HEK293T (cell line): ENCODE results near the gene USP32.

ENCODE experiments used
- CTCF ChIA-PET: fragments of 350-600 bp; formaldehyde crosslinking; extraction: SDS; loops from one replicate; lab custom pipeline; 2021; ENCODE audit warnings: antibody characterized with exemption, inconsistent platforms; lab: Yijun Ruan, JAX
- POLR2A ChIA-PET: fragments of 350-600 bp; formaldehyde crosslinking; extraction: SDS; loops from one replicate; lab custom pipeline; 2020; ENCODE audit warnings: antibody characterized with exemption, inconsistent platforms; lab: Yijun Ruan, JAX
- DNase-seq: peaks from one replicate; pipeline ENCODE4 v3.0.0; 2012; ENCODE audit warnings: mixed read lengths; ENCODE audit errors: extremely low spot score
- ARNT ChIP-seq: fragments of 450-650 bp; IDR thresholded peaks from 2 replicates; pipeline ENCODE4 v1.6.1; 2017; ENCODE audit warnings: mild to moderate bottlenecking
- BHLHE40 ChIP-seq: fragments of 450-650 bp; IDR thresholded peaks from 2 replicates; pipeline ENCODE4 v1.6.1; 2016; ENCODE audit warnings: mild to moderate bottlenecking, moderate library complexity, borderline replicate concordance
- CTBP1 ChIP-seq: fragments of 450-650 bp; IDR thresholded peaks from 2 replicates; pipeline ENCODE4 v1.6.1; 2016; ENCODE audit warnings: borderline replicate concordance
- ELF4 ChIP-seq: fragments of 450-650 bp; IDR thresholded peaks from 2 replicates; pipeline ENCODE4 v1.6.1; 2017; ENCODE audit warnings: antibody characterized with exemption
- FOXA1 ChIP-seq: fragments of 450-650 bp; IDR thresholded peaks from 2 replicates; pipeline ENCODE4 v1.6.1; 2016; ENCODE audit warnings: mild to moderate bottlenecking
- FOXK2 ChIP-seq: fragments of 450-650 bp; IDR thresholded peaks from 2 replicates; pipeline ENCODE4 v1.6.1; 2016; ENCODE audit warnings: mild to moderate bottlenecking
- FOXM1 ChIP-seq: fragments of 450-650 bp; IDR thresholded peaks from 2 replicates; pipeline ENCODE4 v1.6.1; 2017; ENCODE audit warnings: mild to moderate bottlenecking, borderline replicate concordance
- HDGF ChIP-seq: fragments of 450-650 bp; IDR thresholded peaks from 2 replicates; pipeline ENCODE4 v1.6.1; 2017; ENCODE audit warnings: antibody characterized with exemption, borderline replicate concordance
- L3MBTL2 ChIP-seq: fragments of 450-650 bp; conservative IDR thresholded peaks from 2 replicates; pipeline ENCODE4 v1.6.1; 2016; ENCODE audit warnings: mild to moderate bottlenecking
- LEF1 ChIP-seq: fragments of 450-650 bp; IDR thresholded peaks from 2 replicates; pipeline ENCODE4 v1.6.1; 2017; ENCODE audit warnings: mild to moderate bottlenecking, borderline replicate concordance
- NFRKB ChIP-seq: fragments of 450-650 bp; IDR thresholded peaks from 2 replicates; pipeline ENCODE4 v1.6.1; 2016; ENCODE audit warnings: mild to moderate bottlenecking, moderate library complexity
- PKNOX1 ChIP-seq: fragments of 450-650 bp; IDR thresholded peaks from 2 replicates; pipeline ENCODE4 v1.6.1; 2016
- SP1 ChIP-seq: fragments of 450-650 bp; IDR thresholded peaks from 2 replicates; pipeline ENCODE4 v1.6.1; 2017
- SUZ12 ChIP-seq: fragments of 450-650 bp; IDR thresholded peaks from 2 replicates; pipeline ENCODE4 v1.6.1; 2016; ENCODE audit warnings: mild to moderate bottlenecking
- TARDBP ChIP-seq: fragments of 450-650 bp; IDR thresholded peaks from 2 replicates; pipeline ENCODE4 v1.6.1; 2016
- ZNF384 ChIP-seq: fragments of 450-650 bp; IDR thresholded peaks from 2 replicates; pipeline ENCODE4 v1.6.1; 2016

The USP32 gene

GRCh38 chr17:60137731-60138130 lies 254.2 kb downstream of the USP32 start:
- no peak for TF ChIP-seq ZNF384
- no peak for TF ChIP-seq L3MBTL2
- no peak for TF ChIP-seq TARDBP
- TF ChIP-seq ELF4 = no peak
- no peak for TF ChIP-seq LEF1
- TF ChIP-seq PKNOX1 = no peak
- no peak for TF ChIP-seq FOXA1
- TF ChIP-seq FOXM1 = no peak
- TF ChIP-seq SUZ12 = no peak
- TF ChIP-seq ARNT = no peak
- TF ChIP-seq CTBP1 = no peak
- TF ChIP-seq HDGF = no peak
- TF ChIP-seq NFRKB = no peak
- no peak for TF ChIP-seq SP1
- no peak for TF ChIP-seq FOXK2
- TF ChIP-seq BHLHE40 = no peak
- POLR2A ChIA-PET = no interaction called here
- DNase-seq = no peak
- CTCF ChIA-PET = no interaction called here

- ChIA-PET CTCF (interaction anchor here (0.6 kb wide), 1 partner anchor 314 kb away, joined by 3 read pairs; no protein-coding TSS in a partner anchor), POLR2A (interaction anchor here (0.6 kb wide), 1 partner anchor 171 kb away, joined by 3 read pairs; the partner anchor contains the start of gene RNFT1)
- no peak for TF ChIP-seq LEF1
- no peak for TF ChIP-seq CTBP1
- no peak for TF ChIP-seq FOXM1
- no peak for TF ChIP-seq ARNT
- no peak for TF ChIP-seq NFRKB
- TF ChIP-seq ELF4 = no peak
- TF ChIP-seq FOXK2 = no peak
- no peak for TF ChIP-seq BHLHE40
- no peak for TF ChIP-seq PKNOX1
- no peak for TF ChIP-seq SUZ12
- TF ChIP-seq SP1 = no peak
- TF ChIP-seq FOXA1 = no peak
- no peak for TF ChIP-seq L3MBTL2
- no peak for TF ChIP-seq ZNF384
- no peak for TF ChIP-seq TARDBP
- no peak for TF ChIP-seq HDGF
- no peak for DNase-seq
These were observed 255.8 kb downstream of the USP32 start for GRCh38 chr17:60135951-60136666.

- CTCF ChIA-PET = no interaction called here
- POLR2A ChIA-PET = no interaction called here
- DNase-seq = peak; percentile 70
- peak; percentile 84 for TF ChIP-seq L3MBTL2
- no peak for TF ChIP-seq SUZ12
These were observed 256.6 kb downstream of the USP32 start for GRCh38 chr17:60135151-60135950.

- ChIA-PET POLR2A (no interaction called here), CTCF (no interaction called here)
- no peak for DNase-seq
- TF ChIP-seq ELF4 (no peak), ARNT (no peak), HDGF (no peak), LEF1 (no peak), FOXM1 (no peak), TARDBP (no peak), PKNOX1 (no peak), SUZ12 (no peak), ZNF384 (no peak), NFRKB (no peak), CTBP1 (no peak), FOXA1 (no peak), SP1 (no peak)
These were observed 257.4 kb downstream of the USP32 start for GRCh38 chr17:60134396-60135150.

- TF ChIP-seq FOXA1 (no peak), CTBP1 (no peak), PKNOX1 (no peak), TARDBP (no peak), FOXK2 (no peak), L3MBTL2 (no peak)
- no peak for DNase-seq
- ChIA-PET CTCF (no interaction called here), POLR2A (no interaction called here)
These were observed 261.5 kb downstream of the USP32 start for GRCh38 chr17:60130466-60130865.
